Adrenal gland (tissue), 5 donors: ENCODE data around the gene TFPI.
"Not testable (repeated sequence)": the region's sequence is repeated elsewhere in the genome, so short reads cannot be mapped to it uniquely, and the experiment has no call there.

ENCODE experiments used
- POLR2A ChIP-seq, 2 donors: fragments of 450-650 bp; IDR thresholded peaks; one replicate each; pipeline ENCODE4 v1.6.1; 2017; ENCODE audit warnings: antibody characterized with exemption in 2 of 2, mild to moderate bottlenecking in 2 of 2, moderate library complexity in 1 of 2
- TF ChIP-seq, protein P1 (sequence below), 6 experiments: fragments of 450-650 bp in 4 of 6; fragments of 200-600 bp in 2 of 6; sonication (generic) in 1 of 6; IDR thresholded peaks; 1 replicate in 5 of 6; 2 replicates in 1 of 6; pipeline versions ENCODE4 v1.5.1 to v1.8.0; 2016 to 2021; ENCODE audit warnings: antibody characterized with exemption in 6 of 6, mild to moderate bottlenecking in 2 of 6, moderate library complexity in 1 of 6
- donor health status: DM: no; HTN: no; CAD: no.

DNA sequence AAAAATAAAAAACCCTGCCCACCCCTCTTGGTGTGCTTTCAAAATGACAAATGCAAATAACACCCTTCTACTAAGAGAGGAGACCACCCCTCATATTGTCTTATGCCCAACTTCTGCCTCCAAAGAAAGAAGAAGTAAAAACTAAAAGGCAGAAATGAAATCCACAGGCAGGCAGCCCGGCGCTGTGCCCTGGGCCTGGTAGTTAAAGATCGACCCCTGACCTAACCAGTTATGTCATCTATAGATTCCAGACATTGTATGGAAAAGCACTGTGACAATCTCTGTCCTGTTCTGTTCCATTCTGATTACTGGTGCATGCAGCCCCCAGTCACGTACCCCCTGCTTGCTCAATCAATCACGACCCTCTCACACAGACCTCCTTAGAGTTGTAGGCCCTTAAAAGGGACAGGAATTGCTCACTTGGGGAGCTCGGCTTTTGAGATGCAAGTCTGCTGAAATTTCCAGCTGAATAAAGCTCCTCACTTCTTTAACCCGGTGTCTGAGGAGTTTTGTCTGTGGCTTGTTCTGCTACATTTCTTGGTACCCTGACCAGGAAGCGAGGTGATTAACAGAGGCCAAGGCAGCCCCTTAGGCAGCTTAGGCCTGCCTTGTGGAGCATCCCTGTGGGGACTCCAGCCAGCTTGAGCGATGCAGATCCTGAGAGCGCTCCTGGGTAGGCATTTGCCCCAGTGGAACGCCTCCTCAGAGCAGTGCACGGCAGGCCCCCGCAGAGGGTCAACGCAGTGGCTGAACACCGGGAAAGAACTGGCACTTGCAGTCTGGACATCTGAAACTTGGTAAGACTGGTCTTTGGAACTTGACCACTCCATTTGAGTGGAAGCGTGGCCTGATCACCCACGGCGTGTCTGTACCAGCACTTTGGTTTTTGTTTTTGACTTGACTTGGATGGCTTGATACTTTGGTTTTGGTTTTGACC is 43.5 kb downstream of the TFPI start:
- TF ChIP-seq, protein P1, sequence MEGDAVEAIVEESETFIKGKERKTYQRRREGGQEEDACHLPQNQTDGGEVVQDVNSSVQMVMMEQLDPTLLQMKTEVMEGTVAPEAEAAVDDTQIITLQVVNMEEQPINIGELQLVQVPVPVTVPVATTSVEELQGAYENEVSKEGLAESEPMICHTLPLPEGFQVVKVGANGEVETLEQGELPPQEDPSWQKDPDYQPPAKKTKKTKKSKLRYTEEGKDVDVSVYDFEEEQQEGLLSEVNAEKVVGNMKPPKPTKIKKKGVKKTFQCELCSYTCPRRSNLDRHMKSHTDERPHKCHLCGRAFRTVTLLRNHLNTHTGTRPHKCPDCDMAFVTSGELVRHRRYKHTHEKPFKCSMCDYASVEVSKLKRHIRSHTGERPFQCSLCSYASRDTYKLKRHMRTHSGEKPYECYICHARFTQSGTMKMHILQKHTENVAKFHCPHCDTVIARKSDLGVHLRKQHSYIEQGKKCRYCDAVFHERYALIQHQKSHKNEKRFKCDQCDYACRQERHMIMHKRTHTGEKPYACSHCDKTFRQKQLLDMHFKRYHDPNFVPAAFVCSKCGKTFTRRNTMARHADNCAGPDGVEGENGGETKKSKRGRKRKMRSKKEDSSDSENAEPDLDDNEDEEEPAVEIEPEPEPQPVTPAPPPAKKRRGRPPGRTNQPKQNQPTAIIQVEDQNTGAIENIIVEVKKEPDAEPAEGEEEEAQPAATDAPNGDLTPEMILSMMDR (IDR thresholded peaks at IDR 0.05): not testable (repeated sequence)
- not testable (repeated sequence) for TF ChIP-seq POLR2A (IDR thresholded peaks at IDR 0.05)
